Measurements from ENCODE around the gene MUCL3.
"Not testable (repeated sequence)": the region's sequence is repeated elsewhere in the genome, so short reads cannot be mapped to it uniquely, and the experiment has no call there.

Gene MUCL3

GRCh38 chr6:30945281-30945680, 4.5 kb downstream of the MUCL3 start:
- no peak for DNase-seq

GRCh38 chr6:30947231-30947630, 6.5 kb downstream of the MUCL3 start:
- DNase-seq = no peak

DNA sequence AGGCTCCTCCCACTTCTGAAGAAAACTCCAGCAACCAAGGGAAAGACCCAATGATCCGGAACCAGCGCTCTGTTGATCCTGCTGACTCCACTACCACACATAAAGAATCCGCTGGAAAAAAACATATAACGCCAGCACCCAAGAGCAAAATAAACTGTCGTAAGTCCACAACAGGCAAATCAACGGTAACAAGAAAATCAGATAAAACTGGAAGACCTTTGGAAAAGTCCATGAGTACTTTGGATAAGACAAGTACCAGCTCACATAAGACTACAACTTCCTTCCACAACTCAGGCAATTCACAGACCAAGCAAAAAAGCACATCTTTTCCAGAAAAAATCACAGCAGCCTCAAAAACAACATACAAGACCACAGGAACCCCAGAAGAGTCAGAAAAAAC, 8.0 kb downstream of the MUCL3 start:
- no peak for DNase-seq

GRCh38 chr6:30951907-30952469, 11.2 kb downstream of the MUCL3 start:
- no peak for DNase-seq

DNA sequence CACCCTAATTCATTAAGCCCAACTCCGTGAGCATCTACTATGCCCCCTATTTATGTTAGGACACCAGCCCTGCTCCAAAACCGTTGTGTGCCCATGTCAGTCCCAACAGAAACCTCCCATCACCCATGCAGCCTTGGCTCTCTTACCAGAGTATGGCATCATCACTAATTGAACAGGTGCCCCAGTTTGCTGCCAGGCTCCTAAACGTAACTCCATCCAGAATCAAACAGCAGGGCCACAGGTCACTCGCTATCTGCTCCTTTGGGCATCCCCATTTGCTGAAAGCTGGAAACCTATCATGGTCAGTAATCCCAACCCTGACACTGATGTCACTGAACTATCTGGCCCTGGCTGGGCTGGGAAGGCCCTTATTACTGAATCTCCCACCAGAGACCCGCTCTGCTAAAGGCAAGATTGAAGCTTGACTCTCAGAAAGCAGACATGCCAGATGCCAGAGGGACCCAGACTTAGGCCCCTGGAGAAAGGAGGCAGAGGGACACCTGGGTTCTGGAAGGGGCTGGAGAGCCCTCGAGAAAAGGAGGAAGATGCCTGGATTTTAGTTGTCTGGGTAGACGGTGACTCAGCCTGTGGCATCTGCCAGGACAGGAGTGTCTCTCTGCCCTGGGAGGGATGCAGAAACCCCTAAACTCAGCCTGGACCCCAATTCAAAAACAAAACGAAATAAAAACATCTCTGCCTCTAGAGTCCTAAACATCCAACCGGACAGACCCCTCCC, 14.0 kb downstream of the MUCL3 start:
- no peak for DNase-seq

DNA sequence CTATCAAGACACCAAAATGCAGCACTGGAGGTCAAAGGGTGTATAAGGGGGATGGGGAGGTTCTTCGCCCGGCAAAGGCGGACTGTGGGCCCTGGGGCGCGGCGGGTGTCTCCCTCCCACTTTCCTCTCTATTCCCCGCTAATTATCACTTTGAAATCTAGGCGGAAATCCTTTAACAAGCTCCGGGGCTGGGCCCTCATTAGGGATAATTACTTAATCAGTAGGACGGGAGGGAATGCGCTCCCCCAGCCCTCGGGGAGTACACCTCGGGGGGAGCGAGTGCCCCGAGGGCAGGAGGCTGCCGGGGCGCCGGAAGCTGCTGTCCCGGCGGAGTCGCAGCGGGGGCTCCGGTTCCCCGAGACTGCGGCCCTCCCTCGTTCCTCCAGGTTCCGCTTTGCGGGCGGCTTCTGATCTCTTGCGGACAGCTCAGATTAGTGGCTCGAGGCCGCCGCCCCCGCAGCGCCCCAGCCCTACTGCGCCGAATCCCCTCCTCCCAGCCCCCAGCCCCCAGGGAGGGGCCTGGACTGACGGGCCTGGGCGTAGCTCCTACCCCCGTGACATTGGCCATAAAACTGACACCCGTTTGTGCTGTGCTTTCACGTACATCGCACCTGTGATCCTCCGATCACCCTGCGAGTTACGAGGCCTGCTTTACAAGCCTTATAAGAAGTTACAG, 14.7 kb downstream of the MUCL3 start:
- DNase-seq = peak; percentile 66

- DNase-seq = no peak
Measured at GRCh38 chr6:30957716-30958115, 16.9 kb downstream of the MUCL3 start.

DNA sequence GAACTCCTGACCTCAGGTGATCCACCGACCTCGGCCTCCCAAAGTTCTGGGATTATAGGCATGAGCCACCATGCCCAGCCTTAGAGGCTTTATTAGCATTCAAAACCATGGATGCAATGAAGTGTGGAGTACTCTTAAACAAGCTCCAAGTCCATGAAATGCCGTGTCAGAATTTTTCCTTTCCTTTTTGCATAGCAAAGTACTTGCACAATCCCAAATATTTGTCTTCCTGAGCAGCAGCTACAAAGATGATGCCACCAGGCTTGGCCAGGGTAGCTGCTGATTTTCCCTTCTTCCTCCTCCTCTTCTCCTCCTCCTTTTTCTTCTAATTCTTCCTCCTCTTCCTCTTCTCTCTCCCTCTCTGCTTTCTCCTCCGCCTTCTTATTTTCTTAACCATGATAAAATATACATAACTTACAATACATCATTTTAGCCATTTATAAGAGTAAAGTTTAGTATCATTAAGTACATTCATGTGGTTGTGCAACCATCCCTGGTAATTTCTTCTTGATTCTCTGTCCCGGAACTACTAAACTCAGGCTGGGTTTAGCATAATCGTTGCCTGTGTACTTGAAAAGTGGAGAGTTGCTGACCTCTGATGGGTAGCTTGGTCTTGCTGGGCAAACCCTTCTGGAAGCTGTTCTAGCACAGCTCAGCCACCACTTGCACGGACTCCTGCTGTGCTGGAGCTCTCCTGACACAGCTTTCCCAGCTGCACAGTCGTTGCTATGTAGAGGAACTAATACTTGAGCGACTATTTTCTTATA, 20.3 kb downstream of the MUCL3 start:
- DNase-seq = peak; percentile 20

DNA sequence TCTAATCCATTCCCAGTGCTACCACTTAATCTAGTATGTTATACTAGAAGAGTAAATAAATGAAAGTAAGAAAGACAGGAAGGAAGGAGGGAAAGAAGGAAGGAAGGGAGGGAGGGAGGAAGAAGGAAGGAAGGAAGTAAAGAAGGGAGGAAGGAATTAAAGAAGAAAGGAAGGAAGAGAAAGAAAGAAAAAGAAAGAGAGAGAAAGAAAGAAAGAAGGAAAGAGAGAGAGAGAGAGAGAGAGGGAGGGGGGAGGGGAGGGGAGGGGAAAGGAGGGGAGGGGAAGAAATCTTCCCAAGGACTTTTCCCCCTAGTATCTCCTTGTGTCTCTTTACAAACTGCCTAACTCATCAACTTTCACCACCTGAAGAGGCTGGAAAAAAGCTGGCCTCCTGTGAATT, 21.9 kb downstream of the MUCL3 start:
- DNase-seq = no peak

DNA sequence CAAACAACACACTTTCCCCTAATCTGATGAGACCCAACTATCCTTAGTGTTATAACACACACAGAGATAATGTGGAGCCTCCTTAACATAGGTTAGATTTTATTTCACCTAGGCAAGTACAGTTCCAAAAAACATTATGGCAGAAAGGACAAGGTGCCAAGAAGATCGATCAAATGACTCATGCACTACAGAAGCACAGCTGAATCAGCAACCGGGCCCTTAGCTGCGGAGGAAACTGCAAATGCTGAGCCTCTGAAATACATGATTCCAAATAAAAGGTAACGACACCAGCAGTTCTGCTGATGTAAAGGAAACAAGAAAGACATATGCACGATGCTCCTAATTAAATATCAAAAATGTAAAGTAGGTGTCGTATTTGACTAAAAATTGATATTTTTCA, 22.9 kb downstream of the MUCL3 start:
- DNase-seq = peak; percentile 25

DNA sequence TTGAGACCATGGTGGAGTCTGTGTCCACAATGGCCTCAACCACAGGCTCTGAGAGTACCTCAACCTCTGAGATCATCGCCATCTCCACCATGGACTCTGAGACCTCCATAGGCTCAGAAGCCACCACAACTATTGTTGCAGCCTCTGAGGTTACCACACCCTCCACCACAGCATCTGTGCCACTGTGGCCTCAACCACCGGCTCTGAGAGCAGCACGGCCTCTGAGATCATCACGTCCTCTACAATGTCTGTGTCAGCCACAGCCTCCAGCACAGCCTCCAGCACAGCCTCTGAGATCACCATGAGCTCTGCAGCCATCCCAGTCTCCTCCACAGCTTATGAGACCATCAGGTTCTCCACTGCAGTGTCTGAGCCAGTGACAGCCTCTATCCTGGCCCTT, 23.3 kb downstream of the MUCL3 start:
- no peak for DNase-seq

DNA sequence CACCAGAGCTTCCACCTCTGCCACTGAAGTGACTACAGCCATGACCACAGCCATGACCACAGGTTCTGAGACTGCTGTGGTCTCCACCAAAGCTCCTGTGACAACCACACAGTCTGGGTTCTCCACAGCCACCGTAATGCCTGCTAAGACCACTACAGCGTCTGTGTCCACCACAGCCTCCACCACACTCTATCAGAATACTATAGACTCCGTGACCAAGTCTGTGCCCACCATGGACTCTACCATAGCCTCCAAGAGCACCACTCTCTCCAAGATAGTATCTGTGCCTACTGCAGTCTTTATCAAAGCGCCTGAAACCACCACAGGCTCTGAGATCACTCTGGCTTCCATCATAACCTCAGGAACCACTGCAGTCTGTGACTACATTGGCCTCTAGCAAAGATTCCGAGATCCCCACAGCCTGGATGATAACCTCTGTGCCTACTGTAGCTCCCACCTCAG, 24.4 kb downstream of the MUCL3 start:
- no peak for DNase-seq

- DNase-seq = no peak
Measured at GRCh38 chr6:30966154-30966553, 25.4 kb downstream of the MUCL3 start.

DNA sequence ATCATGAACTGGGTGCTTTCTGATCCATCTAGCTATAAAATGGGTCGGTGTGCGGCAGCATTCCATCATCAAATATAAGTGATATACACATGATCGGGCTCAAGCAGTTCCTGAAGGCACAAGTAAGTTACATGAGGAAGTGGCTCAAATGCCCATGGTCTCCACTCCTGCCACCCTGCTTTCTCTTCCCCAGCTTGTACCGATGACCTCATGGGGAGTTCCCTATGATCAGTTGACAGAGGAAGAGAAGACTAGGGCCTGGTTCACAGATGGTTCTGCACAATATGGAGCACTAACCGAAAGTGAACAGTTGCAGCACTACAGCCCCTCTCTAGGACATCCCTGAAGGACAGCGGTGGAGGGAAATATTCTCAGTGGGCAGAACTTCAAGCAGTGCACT, 28.4 kb downstream of the MUCL3 start:
- not testable (repeated sequence) for DNase-seq

DNA sequence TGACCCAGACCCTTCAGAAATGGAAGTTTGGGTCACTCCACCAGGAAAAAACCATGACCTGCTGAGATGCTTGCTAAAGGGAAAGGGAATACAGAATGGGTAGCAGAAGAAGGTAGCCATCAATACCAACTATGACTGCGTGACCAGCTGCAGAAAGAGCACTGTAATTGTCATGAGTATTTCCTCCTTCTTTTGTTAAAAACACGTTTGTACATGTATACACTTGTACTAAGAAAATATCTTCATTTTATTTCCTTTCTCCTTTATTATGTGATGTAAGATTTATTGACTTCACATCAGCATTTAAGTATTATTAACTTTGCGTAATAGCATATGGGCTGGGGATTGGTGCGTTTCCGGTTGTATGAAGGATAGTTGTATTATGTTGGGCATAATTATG, 30.2 kb downstream of the MUCL3 start:
- DNase-seq = no peak

GRCh38 chr6:30972816-30973215, 32.0 kb downstream of the MUCL3 start:
- no peak for DNase-seq

GRCh38 chr6:30974490-30975252, 33.9 kb downstream of the MUCL3 start:
- DNase-seq = no peak

GRCh38 chr6:30979141-30979540, 38.4 kb downstream of the MUCL3 start:
- peak; percentile 31 for DNase-seq

DNA sequence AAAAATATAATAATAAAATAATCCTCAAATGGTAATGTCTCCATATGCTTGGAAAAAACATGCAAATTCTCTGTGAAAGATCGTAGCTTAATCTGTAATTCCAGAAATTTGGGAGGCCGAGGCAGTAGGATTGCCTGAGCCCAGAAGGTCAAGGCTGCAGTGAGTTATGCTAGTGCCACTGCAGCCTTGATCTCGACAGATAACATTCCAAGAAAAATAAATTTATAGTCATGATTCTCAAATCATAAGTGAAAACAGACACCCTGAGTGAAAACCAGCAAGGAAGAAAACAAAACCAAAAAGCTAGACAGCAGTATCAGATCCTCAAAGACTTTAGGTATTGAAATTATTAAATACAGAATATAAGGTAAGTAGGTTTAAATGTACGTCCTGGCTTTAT, 38.9 kb downstream of the MUCL3 start:
- no peak for DNase-seq

DNA sequence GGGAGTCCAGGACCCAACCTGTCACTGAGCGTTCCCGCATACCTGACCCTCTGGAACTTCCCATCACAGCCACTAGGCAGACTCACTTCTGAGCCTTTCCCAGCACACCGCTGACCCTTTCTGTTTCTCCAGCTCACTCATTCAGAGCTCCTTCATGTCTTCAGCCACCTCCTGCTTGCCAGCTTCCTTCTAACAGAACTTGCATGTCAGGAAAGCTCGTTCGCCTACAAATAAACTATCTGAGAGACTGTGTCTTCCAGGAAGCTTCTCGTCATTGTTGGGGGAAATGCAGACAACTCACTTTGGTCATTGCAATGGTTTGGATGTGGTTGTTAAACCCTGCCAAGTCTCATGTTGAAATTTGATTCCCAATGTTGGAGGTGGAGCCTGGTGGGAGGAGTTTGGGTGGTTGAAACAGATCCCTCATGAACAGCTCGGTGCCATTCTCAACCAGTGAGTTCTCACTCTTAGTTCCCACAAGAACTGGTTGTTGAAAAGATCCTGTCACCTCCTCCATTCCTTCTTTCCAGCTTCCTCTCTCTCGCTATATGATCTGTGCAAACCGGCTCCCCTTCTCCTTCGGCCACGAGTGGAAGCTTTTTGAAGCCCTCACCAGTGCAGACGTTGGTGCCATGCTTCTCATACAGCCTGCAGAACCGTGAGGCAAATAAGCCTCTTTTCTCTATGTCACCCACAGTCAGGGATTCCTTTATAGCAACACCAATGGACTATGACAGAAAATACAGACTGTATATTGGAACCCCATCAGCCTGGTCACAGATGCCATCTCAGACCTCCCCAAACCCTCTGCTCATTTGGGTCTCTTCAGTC, 41.4 kb downstream of the MUCL3 start:
- peak; percentile 80 for DNase-seq

DNA sequence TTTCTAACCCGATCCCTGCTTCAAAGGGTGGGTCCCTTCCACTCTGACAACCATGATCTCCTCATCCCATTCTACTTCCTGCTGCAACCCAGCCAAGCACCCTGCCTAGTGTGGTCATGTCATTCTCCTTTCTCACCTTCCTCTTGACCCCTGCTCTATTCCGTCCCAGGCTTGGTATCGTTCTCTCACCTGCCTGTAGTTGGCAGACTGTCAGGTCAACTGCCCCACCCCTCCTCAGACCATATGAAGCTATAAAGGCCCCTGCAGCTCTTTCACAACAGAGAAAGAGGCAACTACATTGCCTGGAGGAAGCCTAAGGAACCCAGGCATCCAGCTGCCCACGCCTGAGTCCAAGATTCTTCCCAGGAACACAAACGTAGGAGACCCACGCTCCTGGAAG, 42.7 kb downstream of the MUCL3 start, which contains the start of gene MUC21:
Gene MUC21 (plus strand): TSS at position 280 of the 400 bp plus-strand sequence. CDS start 241 bp downstream, outside the sequence.
- no peak for DNase-seq

Measured in fibroblast of skin of abdomen (primary cell).